Prostate gland (tissue), 2 donors: ENCODE data around the gene GABRG3. TPM values are rescaled to one million over a fixed set of nuclear protein-coding genes. Genes with fewer than 3 reads are reported as not detected.

Source experiments
- DNase-seq: peaks from one replicate; pipeline ENCODE4 v3.0.0-alpha.2; 2019; ENCODE audit warnings: low spot score
- H3K27ac ChIP-seq, 2 donors: fragments of 200-600 bp; sonication (generic); 2 replicates each; pipeline ENCODE4 v1.5.1; 2017 to 2019
- H3K27me3 ChIP-seq: fragments of 200-600 bp; sonication (generic); replicated peaks from 2 replicates; pipeline ENCODE4 v1.5.1; 2019; ENCODE audit not compliant: insufficient read depth
- H3K36me3 ChIP-seq, 2 donors: fragments of 200-600 bp; sonication (generic); 1 replicate in 1 of 2; 2 replicates in 1 of 2; pipeline versions ENCODE4 v1.5.1 to v1.8.1; 2017 to 2019
- H3K4me1 ChIP-seq: fragments of 200-600 bp; sonication (generic); replicated peaks from 2 replicates; pipeline ENCODE4 v1.5.1; 2019
- H3K4me3 ChIP-seq, 2 donors: fragments of 200-600 bp; sonication (generic); 2 replicates each; pipeline ENCODE4 v1.5.1; 2017 to 2019
- H3K9me3 ChIP-seq: fragments of 200-600 bp; sonication (generic); 2 replicates; pipeline ENCODE4 v1.5.1; 2017
- CTCF ChIP-seq, 4 experiments: fragments of 200-600 bp in 2 of 4; fragments of 450-650 bp in 2 of 4; sonication (generic) in 2 of 4; IDR thresholded peaks; 1 replicate in 3 of 4; 2 replicates in 1 of 4; pipeline ENCODE4 v1.5.1; 2016 to 2019; ENCODE audit warnings: antibody characterized with exemption in 4 of 4, mild to moderate bottlenecking in 2 of 4, moderate library complexity in 2 of 4
- POLR2A ChIP-seq: fragments of 450-650 bp; IDR thresholded peaks from one replicate; pipeline ENCODE4 v1.6.1; 2016; ENCODE audit warnings: antibody characterized with exemption, mild to moderate bottlenecking
- POLR2AphosphoS5 ChIP-seq: sonication (generic); formaldehyde crosslinking; IDR thresholded peaks from one replicate; pipeline ENCODE4 v1.6.1; 2017; ENCODE audit warnings: antibody characterized with exemption
- WGBS: methylation state at CpG from one replicate; pipeline ENCODE4 v1.1.5; 2018; 5-methylcytosine and 5-hydroxymethylcytosine counted together
- intact Hi-C: fragments of 100-400 bp; cut with DNase I; formaldehyde crosslinking; loops from one replicate; pipeline ENCODE4 v1.14.2; 2022
- total RNA-seq, 2 donors: library from RNA; depleted of rRNA; stranded (reverse); fragments of >200 nt; gene quantifications; one replicate each; pipeline ENCODE4 v1.1.0, GENCODE V29; 2016

GABRG3 gene
- total RNA-seq, 2 donors from 2014 or later: 15.6 to 35.4 TPM

- peak; percentile 79 for DNase-seq
- TF ChIP-seq POLR2AphosphoS5: peak; percentile 58
- no peak for TF ChIP-seq CTCF (IDR thresholded peaks at IDR 0.05)
- no peaks in the 10 kb centered on the region for H3K4me1 ChIP-seq
- no peaks in the 10 kb centered on the region for H3K27me3 ChIP-seq
- H3K27ac ChIP-seq: no peak overlapping the region
- intact Hi-C loops: no loop called here
- no peaks in the 10 kb centered on the region for H3K9me3 ChIP-seq
- H3K4me3 ChIP-seq: no peak overlapping the region
- 49% methylated on average over 4 of the region's 4 CpGs for WGBS
- H3K36me3 ChIP-seq: no peaks in the 10 kb centered on the region
Observed at GRCh38 chr15:27479296-27480140, 508.5 kb downstream of the GABRG3 start.

GRCh38 chr15:27480141-27480530 lies 509.2 kb downstream of the GABRG3 start:
- Histone ChIP-seq H3K27me3 (no peaks in the 10 kb centered on the region), H3K4me3 (no peak overlapping the region), H3K36me3 (no peaks in the 10 kb centered on the region), H3K4me1 (no peaks in the 10 kb centered on the region), H3K27ac (no peak overlapping the region), H3K9me3 (no peaks in the 10 kb centered on the region)
- intact Hi-C loops: no loop called here
- no peak for TF ChIP-seq POLR2AphosphoS5
- no peak for TF ChIP-seq POLR2A
- TF ChIP-seq CTCF (IDR thresholded peaks at IDR 0.05): no peak
- WGBS: 76% methylated on average over 5 of the region's 5 CpGs
- no peak for DNase-seq

GRCh38 chr15:27480642-27481041 lies 509.7 kb downstream of the GABRG3 start:
- Histone ChIP-seq H3K4me1 (no peaks in the 10 kb centered on the region), H3K36me3 (no peaks in the 10 kb centered on the region), H3K27ac (no peak overlapping the region), H3K27me3 (no peaks in the 10 kb centered on the region), H3K4me3 (no peak overlapping the region), H3K9me3 (no peaks in the 10 kb centered on the region)
- TF ChIP-seq CTCF (IDR thresholded peaks at IDR 0.05) (no peak), POLR2A (no peak), POLR2AphosphoS5 (no peak)
- WGBS: 76% methylated on average over 3 of the region's 3 CpGs
- intact Hi-C loops: no loop called here
- no peak for DNase-seq

GRCh38 chr15:27481768-27482167 lies 510.8 kb downstream of the GABRG3 start:
- no peaks in the 10 kb centered on the region for H3K36me3 ChIP-seq
- intact Hi-C loops: no loop called here
- no peaks in the 10 kb centered on the region for H3K9me3 ChIP-seq
- no peak overlapping the region for H3K4me3 ChIP-seq
- H3K27ac ChIP-seq: no peak overlapping the region
- DNase-seq: no peak
- H3K4me1 ChIP-seq: no peaks in the 10 kb centered on the region
- WGBS: 77% methylated on average over 4 of the region's 4 CpGs
- H3K27me3 ChIP-seq: no peaks in the 10 kb centered on the region
- TF ChIP-seq POLR2AphosphoS5 (no peak), POLR2A (no peak), CTCF (IDR thresholded peaks at IDR 0.05) (no peak)

GRCh38 chr15:27482287-27482686 lies 511.3 kb downstream of the GABRG3 start:
- Histone ChIP-seq H3K9me3 (no peaks in the 10 kb centered on the region), H3K4me3 (no peak overlapping the region), H3K36me3 (no peaks in the 10 kb centered on the region), H3K27ac (no peak overlapping the region), H3K4me1 (no peaks in the 10 kb centered on the region), H3K27me3 (no peaks in the 10 kb centered on the region)
- TF ChIP-seq POLR2A (no peak), CTCF (IDR thresholded peaks at IDR 0.05) (no peak), POLR2AphosphoS5 (no peak)
- 96% methylated on average over 6 of the region's 6 CpGs for WGBS
- intact Hi-C loops: no loop called here
- DNase-seq: no peak
